ENCODE measurements around the gene XYLT1.
"Not testable (repeated sequence)": the region's sequence is repeated elsewhere in the genome, so short reads cannot be mapped to it uniquely, and the experiment has no call there.

Gene XYLT1

DNA sequence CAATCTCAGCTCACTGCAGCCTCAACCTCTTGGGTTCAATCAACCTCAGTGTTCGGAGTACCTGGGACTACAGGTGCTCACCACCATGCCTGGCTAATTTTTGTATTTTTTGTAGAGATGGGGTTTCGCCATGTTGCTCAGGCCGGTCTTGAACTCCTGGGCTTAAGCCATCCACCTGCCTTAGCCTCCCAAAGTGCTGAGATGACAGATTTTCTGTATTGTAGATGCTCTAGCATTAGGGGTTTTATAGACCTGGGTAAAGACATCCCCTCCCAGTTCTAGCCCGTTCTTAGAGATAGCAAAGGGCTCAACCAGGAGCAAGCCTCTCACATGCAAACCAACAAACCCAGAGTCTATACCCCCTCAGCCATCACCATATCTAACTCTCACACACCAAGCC lies 57.3 kb downstream of the XYLT1 start:
- Histone ChIP-seq H3K27ac (peak overlapping the region in 9 of 11 experiments; percentile 76 to 85 (median 82); a peak in 18 of 22 replicates), H4K20me1 (peaks cover 0 to 35% (median 0%) of the 10 kb centered on the region in 11 experiments; a peak in 5 of 22 replicates), H3K9ac (peak overlapping the region in 5 of 11 experiments; percentile 65 to 78 (median 74); a peak in 5 of 22 replicates), H3K9me3 (replicated peaks in 1 of 11) (peaks cover 0 to 15% (median 3%) of the 10 kb centered on the region in 11 experiments; a peak in 12 of 22 replicates), H3K36me3 (peaks cover 0 to 55% (median 23%) of the 10 kb centered on the region in 11 experiments; a peak in 16 of 22 replicates), H3K4me3 (no peak overlapping the region), H3K27me3 (no peaks in the 10 kb centered on the region), H3K4me1 (peaks cover 67 to 94% (median 82%) of the 10 kb centered on the region in 10 experiments), H3K4me2 (peak overlapping the region; percentile 82 to 98 (median 91))
- TF ChIP-seq Cebpa-rat (IDR thresholded peaks at IDR 0.05): no peak

- Histone ChIP-seq H3K4me3 (no peak overlapping the region), H3K9ac (no peak overlapping the region), H4K20me1 (peaks cover 0 to 35% (median under 1%) of the 10 kb centered on the region in 11 experiments; a peak in 5 of 22 replicates), H3K27ac (peak overlapping the region in 2 of 11 experiments; percentile 15 to 85; a peak in 3 of 22 replicates), H3K9me3 (replicated peaks in 1 of 11) (peaks cover 0 to 13% (median 0%) of the 10 kb centered on the region in 11 experiments; a peak in 2 of 22 replicates), H3K36me3 (peaks cover 0 to 55% (median 23%) of the 10 kb centered on the region in 11 experiments; a peak in 16 of 22 replicates), H3K4me2 (peak overlapping the region in 8 of 11 experiments; percentile 1 to 96 (median 90); a peak in 10 of 22 replicates), H3K27me3 (no peaks in the 10 kb centered on the region), H3K4me1 (peaks cover 70 to 95% (median 82%) of the 10 kb centered on the region in 10 experiments)
- TF ChIP-seq Cebpa-rat (IDR thresholded peaks at IDR 0.05): no peak
Measured at GRCh38 chr16:17412791-17413190, 58.0 kb downstream of the XYLT1 start.

GRCh38 chr16:17412221-17412620 lies 58.5 kb downstream of the XYLT1 start:
- Histone ChIP-seq H3K9ac (no peak overlapping the region), H3K36me3 (peaks cover 0 to 58% (median 26%) of the 10 kb centered on the region in 11 experiments; a peak in 16 of 22 replicates), H3K9me3 (replicated peaks in 1 of 11) (peaks cover 0 to 14% (median 0%) of the 10 kb centered on the region in 11 experiments; a peak in 1 of 22 replicates), H3K4me3 (no peak overlapping the region), H4K20me1 (peaks cover 0 to 35% (median 5%) of the 10 kb centered on the region in 11 experiments; a peak in 5 of 22 replicates), H3K4me1 (peaks cover 70 to 95% (median 81%) of the 10 kb centered on the region in 10 experiments), H3K27ac (peak overlapping the region in 1 of 11 experiments; percentile 4; a peak in 1 of 22 replicates), H3K27me3 (no peaks in the 10 kb centered on the region), H3K4me2 (0 out of 22 replicates have a peak overlapping the region, but pooled peaks of 1 of the 11 experiments have one; percentile 93)
- no peak for TF ChIP-seq Cebpa-rat (IDR thresholded peaks at IDR 0.05)

- no peak for TF ChIP-seq Cebpa-rat (IDR thresholded peaks at IDR 0.05)
- Histone ChIP-seq H3K9me3 (replicated peaks in 1 of 11) (peaks cover 0 to 14% (median 0%) of the 10 kb centered on the region in 11 experiments; a peak in 1 of 22 replicates), H3K9ac (no peak overlapping the region), H3K4me1 (peaks cover 71 to 95% (median 81%) of the 10 kb centered on the region in 10 experiments), H3K36me3 (peaks cover 0 to 58% (median 26%) of the 10 kb centered on the region in 11 experiments; a peak in 16 of 22 replicates), H3K27ac (peak overlapping the region in 2 of 11 experiments; percentile 4 to 13; a peak in 2 of 22 replicates), H4K20me1 (peaks cover 0 to 34% (median 5%) of the 10 kb centered on the region in 11 experiments; a peak in 5 of 22 replicates), H3K4me2 (0 out of 22 replicates have a peak overlapping the region, but pooled peaks of 1 of the 11 experiments have one; percentile 25), H3K4me3 (no peak overlapping the region), H3K27me3 (no peaks in the 10 kb centered on the region)
Measured at GRCh38 chr16:17411263-17411662, 59.5 kb downstream of the XYLT1 start.

GRCh38 chr16:17410316-17410715 lies 60.4 kb downstream of the XYLT1 start:
- peaks cover 0 to 58% (median 26%) of the 10 kb centered on the region in 11 experiments; a peak in 16 of 22 replicates for H3K36me3 ChIP-seq
- not testable (repeated sequence) for H3K27ac ChIP-seq, H3K9ac ChIP-seq, H3K27me3 ChIP-seq, H3K4me3 ChIP-seq
- peaks cover 71 to 95% (median 81%) of the 10 kb centered on the region in 10 experiments for H3K4me1 ChIP-seq
- H4K20me1 ChIP-seq: peaks cover 0 to 37% (median 5%) of the 10 kb centered on the region in 11 experiments; a peak in 5 of 22 replicates
- peak overlapping the region in 6 of 11 experiments; percentile 4 to 42 (median 24); a peak in 9 of 22 replicates for H3K4me2 ChIP-seq
- H3K9me3 ChIP-seq (replicated peaks in 1 of 11): peaks cover 0 to 14% (median 0%) of the 10 kb centered on the region in 11 experiments; a peak in 1 of 22 replicates

DNA sequence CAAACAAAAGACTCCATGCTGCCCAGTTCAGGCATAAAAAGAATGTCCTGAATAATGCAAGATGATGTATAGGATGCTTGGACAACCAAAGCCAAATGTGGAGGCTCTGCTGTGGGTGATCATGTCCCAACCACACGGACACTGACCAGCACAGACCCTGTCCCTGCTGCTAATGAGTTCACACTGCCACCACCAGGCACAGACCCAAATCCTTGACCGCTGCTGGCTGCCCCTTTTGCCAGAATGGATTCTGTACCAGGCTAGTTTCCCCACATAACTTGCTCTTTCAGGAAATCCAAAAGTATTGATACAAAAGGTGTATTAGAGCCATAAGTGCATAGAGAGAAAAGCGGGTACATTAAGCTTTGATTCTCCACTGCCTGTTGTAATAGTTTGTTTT lies 60.9 kb downstream of the XYLT1 start:
- Histone ChIP-seq H3K9me3 (replicated peaks in 1 of 11) (peaks cover 0 to 14% (median 0%) of the 10 kb centered on the region in 11 experiments; a peak in 1 of 22 replicates), H3K9ac (no peak overlapping the region), H3K4me3 (no peak overlapping the region), H4K20me1 (peaks cover 0 to 39% (median 5%) of the 10 kb centered on the region in 11 experiments; a peak in 5 of 22 replicates), H3K27me3 (no peaks in the 10 kb centered on the region), H3K36me3 (peaks cover 0 to 58% (median 26%) of the 10 kb centered on the region in 11 experiments; a peak in 16 of 22 replicates), H3K27ac (no peak overlapping the region), H3K4me2 (peak overlapping the region in 9 of 11 experiments; percentile 4 to 71 (median 36); a peak in 13 of 22 replicates), H3K4me1 (peaks cover 71 to 95% (median 81%) of the 10 kb centered on the region in 10 experiments)
- no peak for TF ChIP-seq Cebpa-rat (IDR thresholded peaks at IDR 0.05)

GRCh38 chr16:17408955-17409441 lies 61.8 kb downstream of the XYLT1 start:
- peak overlapping the region in 8 of 11 experiments; percentile 4 to 71 (median 39); a peak in 14 of 22 replicates for H3K4me2 ChIP-seq
- H3K27ac ChIP-seq: peak overlapping the region in 10 of 11 experiments; percentile 0 to 53 (median 30); a peak in 12 of 22 replicates
- peaks cover 71 to 95% (median 81%) of the 10 kb centered on the region in 10 experiments for H3K4me1 ChIP-seq
- TF ChIP-seq Cebpa-rat (IDR thresholded peaks at IDR 0.05): no peak
- H3K27me3 ChIP-seq: no peaks in the 10 kb centered on the region
- peaks cover 0 to 58% (median 26%) of the 10 kb centered on the region in 11 experiments; a peak in 16 of 22 replicates for H3K36me3 ChIP-seq
- H4K20me1 ChIP-seq: peaks cover 0 to 40% (median 3%) of the 10 kb centered on the region in 11 experiments; a peak in 6 of 22 replicates
- H3K9me3 ChIP-seq (replicated peaks in 1 of 11): peaks cover 0 to 14% (median 0%) of the 10 kb centered on the region in 11 experiments; a peak in 1 of 22 replicates
- H3K9ac ChIP-seq: peak overlapping the region in 1 of 11 experiments; percentile 30; a peak in 1 of 22 replicates
- no peak overlapping the region for H3K4me3 ChIP-seq

GRCh38 chr16:17408296-17408695 lies 62.5 kb downstream of the XYLT1 start:
- no peak for TF ChIP-seq Cebpa-rat (IDR thresholded peaks at IDR 0.05)
- H4K20me1 ChIP-seq: peaks cover 0 to 40% (median 5%) of the 10 kb centered on the region in 11 experiments; a peak in 8 of 22 replicates
- H3K4me2 ChIP-seq: peak overlapping the region in 3 of 11 experiments; percentile 42 to 71 (median 54); a peak in 6 of 22 replicates
- H3K27me3 ChIP-seq: no peaks in the 10 kb centered on the region
- peaks cover 0 to 58% (median 27%) of the 10 kb centered on the region in 11 experiments; a peak in 16 of 22 replicates for H3K36me3 ChIP-seq
- peak overlapping the region in 7 of 11 experiments; percentile 0 to 46 (median 16); a peak in 8 of 22 replicates for H3K27ac ChIP-seq
- H3K4me3 ChIP-seq: no peak overlapping the region
- H3K9me3 ChIP-seq (replicated peaks in 1 of 11): peaks cover 0 to 14% (median 0%) of the 10 kb centered on the region in 11 experiments; a peak in 2 of 22 replicates
- no peak overlapping the region for H3K9ac ChIP-seq
- peaks cover 70 to 95% (median 81%) of the 10 kb centered on the region in 10 experiments for H3K4me1 ChIP-seq
